GM12878 (cell line): ENCODE measurements around the gene GZMM. TPM values are rescaled to one million over a fixed set of nuclear protein-coding genes. Genes with fewer than 3 reads are reported as not detected.

Experiments used
- ATAC-seq: fragments of 200-7000 bp; cut with Tn5 transposase; 3 replicates; pipeline ENCODE4 v1.9.1; 2020; ENCODE audit warnings: mild to moderate bottlenecking, moderate library complexity
- BruUV-seq: library from RNA; stranded (reverse); fragments of 400-500 nt; replicated peaks from 2 replicates; lab custom pipeline; 2021; lab: Mats Ljungman, UMichigan
- CTCF ChIA-PET: fragments of 300-600 bp; sonication (Branson Sonifier 250); formaldehyde crosslinking; extraction: SDS; loops from one replicate; lab custom pipeline; 2021; ENCODE audit warnings: inconsistent platforms; lab: Yijun Ruan, JAX
- POLR2A ChIA-PET: fragments of 350-600 bp; formaldehyde crosslinking; extraction: SDS; loops from one replicate; lab custom pipeline; 2021; ENCODE audit warnings: inconsistent platforms; lab: Charles Lee
- RAD21 ChIA-PET: fragments of 300-600 bp; sonication (Branson Sonifier 250); formaldehyde crosslinking; loops from one replicate; lab custom pipeline; 2023; ENCODE audit warnings: antibody characterized with exemption; ENCODE audit not compliant: unreplicated experiment; lab: Charles Lee
- SMC1A ChIA-PET: fragments of 300-600 bp; sonication (Branson Sonifier 250); formaldehyde crosslinking; loops from one replicate; lab custom pipeline; 2023; ENCODE audit not compliant: unreplicated experiment, uncharacterized antibody; lab: Charles Lee
- DNase-seq: peaks from one replicate; pipeline ENCODE4 v3.0.0-alpha.2; 2011; ENCODE audit warnings: low read depth, low spot score
- FAIRE-seq: peaks from 3 replicates; lab custom pipeline; 2011; peaks lifted over from hg19 to GRCh38; lab: Jason Lieb, UNC
- H2AFZ ChIP-seq: 2 replicates; pipeline ENCODE4 v1.6.0; 2011; ENCODE audit warnings: low read depth, low read length, control low read depth; ENCODE audit not compliant: control insufficient read depth
- H3K27ac ChIP-seq: 2 replicates; pipeline ENCODE4 v1.5.1; 2011; ENCODE audit warnings: control low read depth; ENCODE audit not compliant: control insufficient read depth, insufficient read depth
- H3K27me3 ChIP-seq, 2 experiments: replicated peaks in 1 of 2; 2 replicates each; pipeline versions ENCODE4 v1.6.0 to v1.6.1; 2011; ENCODE audit warnings: low read length in 1 of 2; ENCODE audit not compliant: control insufficient read depth in 2 of 2, insufficient read depth in 2 of 2
- H3K36me3 ChIP-seq, 2 experiments: 2 replicates each; pipeline ENCODE4 v1.5.1; 2011; ENCODE audit warnings: low read length in 1 of 2; ENCODE audit not compliant: control insufficient read depth in 2 of 2, insufficient read depth in 2 of 2
- H3K4me1 ChIP-seq: 2 replicates; pipeline ENCODE4 v1.6.1; 2011; ENCODE audit warnings: mild to moderate bottlenecking, low read length, moderate library complexity, mixed read lengths; ENCODE audit not compliant: control insufficient read depth, insufficient read depth
- H3K4me2 ChIP-seq: 2 replicates; pipeline ENCODE4 v1.6.0; 2011; ENCODE audit warnings: control low read depth; ENCODE audit not compliant: control insufficient read depth, insufficient read depth
- H3K4me3 ChIP-seq: fragments of 200-600 bp; sonication (generic); 2 replicates; pipeline ENCODE4 v1.5.1; 2016
- H3K79me2 ChIP-seq: 2 replicates; pipeline ENCODE4 v1.6.0; 2011; ENCODE audit warnings: low read length; ENCODE audit not compliant: control insufficient read depth, insufficient read depth
- H3K9ac ChIP-seq: 2 replicates; pipeline ENCODE4 v1.8.0; 2011; ENCODE audit warnings: low read length, control low read depth, mixed read lengths; ENCODE audit not compliant: control insufficient read depth, insufficient read depth
- H3K9me3 ChIP-seq: replicated peaks from 3 replicates; pipeline ENCODE4 v1.5.1; 2011; ENCODE audit warnings: mild to moderate bottlenecking, low read length; ENCODE audit not compliant: control insufficient read depth, insufficient read depth
- H4K20me1 ChIP-seq: 2 replicates; pipeline ENCODE4 v1.6.0; 2011; ENCODE audit not compliant: control insufficient read depth, insufficient read depth
- ASH2L ChIP-seq: fragments of 300-600, 200-600 bp; sonication (generic); IDR thresholded peaks from 2 replicates; pipeline ENCODE4 v1.6.1; 2017; ENCODE audit warnings: low read depth, mild to moderate bottlenecking, borderline replicate concordance
- CBX3 ChIP-seq: fragments of 200-600 bp; sonication (generic); IDR thresholded peaks from 2 replicates; pipeline ENCODE4 v1.6.1; 2016; ENCODE audit warnings: low read depth, borderline replicate concordance
- EP300 ChIP-seq, 2 experiments: fragments of 150-350 bp in 1 of 2; IDR thresholded peaks; 2 replicates each; pipeline ENCODE4 v1.6.1; 2011 to 2012; ENCODE audit warnings: low read depth in 2 of 2, low read length in 2 of 2, borderline replicate concordance in 1 of 2, improper control_type of control experiment in 1 of 2, inconsistent platforms in 1 of 2; ENCODE audit not compliant: control insufficient read depth in 1 of 2
- JUNB ChIP-seq: IDR thresholded peaks from 2 replicates; pipeline ENCODE4 v1.6.1; 2016; ENCODE audit warnings: antibody characterized with exemption, mild to moderate bottlenecking
- KDM1A ChIP-seq: fragments of 200-600 bp; sonication (generic); IDR thresholded peaks from 2 replicates; pipeline ENCODE4 v1.6.1; 2016; ENCODE audit warnings: borderline replicate concordance
- MYC ChIP-seq: IDR thresholded peaks from 2 replicates; pipeline ENCODE4 v1.6.1; 2011; ENCODE audit warnings: mild to moderate bottlenecking, low read length, moderate library complexity, inconsistent platforms; ENCODE audit not compliant: insufficient read depth, insufficient replicate concordance, insufficient read length, severe bottlenecking
- NFXL1 ChIP-seq: fragments of 450-650 bp; IDR thresholded peaks from 2 replicates; pipeline ENCODE4 v1.6.1; 2017; ENCODE audit warnings: antibody characterized with exemption, mild to moderate bottlenecking, borderline replicate concordance
- NRF1 ChIP-seq: conservative IDR thresholded peaks from 2 replicates; pipeline ENCODE4 v1.6.1; 2011; ENCODE audit warnings: mild to moderate bottlenecking, low read depth, low read length, improper control_type of control experiment
- RAD51 ChIP-seq: fragments of 450-650 bp; IDR thresholded peaks from 2 replicates; pipeline ENCODE4 v1.6.1; 2016; ENCODE audit warnings: moderate library complexity, mild to moderate bottlenecking, inconsistent platforms
- RFX5 ChIP-seq: IDR thresholded peaks from 2 replicates; pipeline ENCODE4 v1.6.1; 2011; ENCODE audit warnings: low read depth, low read length, improper control_type of control experiment
- SMAD5 ChIP-seq: IDR thresholded peaks from 2 replicates; pipeline ENCODE4 v1.6.1; 2016; ENCODE audit warnings: antibody characterized with exemption, low read depth
- SMC3 ChIP-seq: IDR thresholded peaks from 2 replicates; pipeline ENCODE4 v1.6.1; 2011; ENCODE audit warnings: low read length, improper control_type of control experiment, borderline replicate concordance
- SP1 ChIP-seq: IDR thresholded peaks from one replicate; pipeline ENCODE4 v1.6.1; 2011; ENCODE audit warnings: low read depth, low read length
- YBX1 ChIP-seq: fragments of 450-650 bp; IDR thresholded peaks from 2 replicates; pipeline ENCODE4 v1.6.1; 2016; ENCODE audit warnings: antibody characterized with exemption
- ZNF622 ChIP-seq: fragments of 450-650 bp; IDR thresholded peaks from 2 replicates; pipeline ENCODE4 v1.6.1; 2017; ENCODE audit warnings: mild to moderate bottlenecking, inconsistent platforms
- ZSCAN29 ChIP-seq: fragments of 450-650 bp; IDR thresholded peaks from 2 replicates; pipeline ENCODE4 v1.6.1; 2017; ENCODE audit warnings: mild to moderate bottlenecking, moderate library complexity
- WGBS: methylation state at CpG from one replicate; pipeline ENCODE4 v1.1.6; 2016; ENCODE audit warnings: low lambda C conversion rate; ENCODE audit not compliant: insufficient replicate concordance, insufficient coverage; ENCODE audit errors: missing lambda C conversion rate; 5-methylcytosine and 5-hydroxymethylcytosine counted together
- in situ Hi-C: fragments of 300-500 bp; cut with MboI; formaldehyde crosslinking; loops from 9 replicates; pipeline ENCODE4 v1.14.3; 2018; ENCODE audit warnings: mixed read lengths
- intact Hi-C: fragments of 100-400 bp; cut with micrococcal nuclease; formaldehyde crosslinking; loops from one replicate; pipeline ENCODE4 v1.14.2; 2022; ENCODE audit not compliant: unreplicated experiment
- polyA plus RNA-seq, 11 experiments: library from polyadenylated mRNA; depleted of rRNA in 4 of 11; unstranded in 6 of 11; stranded (reverse) in 5 of 11; fragments of >200 nt; fragmentation: Nextera tagmentation in 4 of 11; fragmentation: Illumina TruSeq in 1 of 11; extraction: Ambion mirVana in 4 of 11; extraction: Trizol in 1 of 11; gene quantifications; 1 replicate in 1 of 11; 2 replicates in 10 of 11; pipeline versions ENCODE4 v1.2.1 to v1.2.3, GENCODE V29; 2011 to 2016; ENCODE audit warnings: inconsistent platforms in 2 of 11, missing spikeins in 2 of 11, low read depth in 1 of 11
- total RNA-seq, 4 experiments: library from RNA; depleted of rRNA in 3 of 4; stranded (reverse); fragments of >200 nt in 3 of 4; fragmentation: Illumina TruSeq in 1 of 4; extraction: Trizol in 1 of 4; gene quantifications; 2 replicates each; pipeline versions ENCODE4 v1.2.1 to v1.2.3, GENCODE V29; 2013 to 2021
- TF ChIP-seq, protein P1 (sequence below): fragments of 450-650 bp; IDR thresholded peaks from 2 replicates; pipeline ENCODE4 v1.6.1; 2016; ENCODE audit warnings: mild to moderate bottlenecking, moderate library complexity, borderline replicate concordance
- TF ChIP-seq, protein P2 (sequence below): IDR thresholded peaks from 2 replicates; pipeline ENCODE4 v1.6.1; 2011; ENCODE audit warnings: low read depth, mild to moderate bottlenecking, low read length, moderate library complexity, borderline replicate concordance; ENCODE audit errors: extremely low read depth

GZMM gene
- total and polyA plus RNA-seq, 10 of the 15 experiments (the other 5 are each of a cell fraction or from before 2014, with no cell fraction given) = 0.09 to 0.48 (median 0.23) TPM; not detected in 7

DNA sequence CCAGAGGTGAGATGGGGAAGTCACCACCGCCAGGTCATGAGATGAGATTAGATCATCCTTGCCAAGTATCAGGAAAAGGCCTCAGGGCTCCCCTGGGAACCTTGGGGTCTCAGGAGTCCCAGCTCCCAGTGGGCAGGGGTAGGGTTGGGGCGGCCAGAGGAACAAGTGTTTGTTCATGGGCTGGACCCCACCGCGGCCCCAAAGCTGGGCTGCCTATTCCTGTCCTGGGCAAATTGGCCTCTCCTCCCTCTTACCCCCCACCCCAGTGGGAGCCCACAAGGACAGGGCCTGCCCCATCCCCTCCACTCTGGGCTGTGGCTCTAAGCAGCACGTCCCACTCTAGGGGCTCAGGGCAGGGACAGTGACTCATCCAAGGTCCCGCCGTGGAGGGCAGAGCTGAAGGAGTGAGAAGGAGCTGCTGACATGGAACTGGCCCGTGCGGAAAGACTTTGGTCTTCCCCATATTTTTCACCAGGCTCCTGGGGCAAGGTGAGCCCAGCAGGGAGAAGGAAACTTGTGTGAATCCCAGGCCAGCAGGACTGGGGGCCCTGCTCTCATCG lies 41.8 kb downstream of the GZMM start:
- Histone ChIP-seq H3K27ac (no peak overlapping the region), H2AFZ (no peak overlapping the region), H4K20me1 (no peaks in the 10 kb centered on the region), H3K4me1 (no peaks in the 10 kb centered on the region), H3K4me2 (no peak overlapping the region), H3K9me3 (no peaks in the 10 kb centered on the region), H3K27me3 (peaks cover 4 to 9% of the 10 kb centered on the region in 2 experiments), H3K4me3 (no peak overlapping the region), H3K36me3 (peaks cover 0 to 19% of the 10 kb centered on the region in 2 experiments; a peak in 2 of 4 replicates), H3K9ac (no peak overlapping the region), H3K79me2 (no peaks in the 10 kb centered on the region)
- FAIRE-seq = no peak
- no TSS peak for BruUV-seq
- CTCF ChIA-PET = interaction anchor here (0.6 to 2.2 kb wide), 4 partner anchors 9 to 53 kb away, joined by 3 to 8 read pairs (median 3); no protein-coding TSS in a partner anchor
- in situ Hi-C loops (loop anchor here (5.0 kb wide), 1 partner anchor 147 kb away; no protein-coding TSS in a partner anchor), intact Hi-C loops (loop anchor here (5.0 kb wide), 1 partner anchor 147 kb away; no protein-coding TSS in a partner anchor)
- SMC1A ChIA-PET = interaction anchor here (1.1 kb wide), 1 partner anchor 12 kb away, joined by 3 read pairs; no protein-coding TSS in a partner anchor
- POLR2A ChIA-PET = no interaction called here
- RAD21 ChIA-PET = interaction anchor here (1.8 to 2.8 kb wide), 2 partner anchors 11 to 149 kb away, joined by 7 to 11 read pairs; no protein-coding TSS in a partner anchor
- no peak for ATAC-seq
- no peak for DNase-seq
- TF ChIP-seq CBX3 (no peak), SMC3 (no peak), ZNF622 (no peak), NFXL1 (no peak), EP300 (IDR thresholded peaks at IDR 0.05; ENCODE audit: borderline replicate concordance in 1 of 2, control insufficient read depth in 1 of 2, low read depth in 2 of 2, low read length in 2 of 2) (no peak), SP1 (no peak), ASH2L (no peak), YBX1 (no peak), NRF1 (no peak), RFX5 (no peak), RAD51 (no peak), KDM1A (no peak), JUNB (no peak), MYC (no peak), SMAD5 (no peak), ZSCAN29 (no peak)
- TF ChIP-seq, protein P1, sequence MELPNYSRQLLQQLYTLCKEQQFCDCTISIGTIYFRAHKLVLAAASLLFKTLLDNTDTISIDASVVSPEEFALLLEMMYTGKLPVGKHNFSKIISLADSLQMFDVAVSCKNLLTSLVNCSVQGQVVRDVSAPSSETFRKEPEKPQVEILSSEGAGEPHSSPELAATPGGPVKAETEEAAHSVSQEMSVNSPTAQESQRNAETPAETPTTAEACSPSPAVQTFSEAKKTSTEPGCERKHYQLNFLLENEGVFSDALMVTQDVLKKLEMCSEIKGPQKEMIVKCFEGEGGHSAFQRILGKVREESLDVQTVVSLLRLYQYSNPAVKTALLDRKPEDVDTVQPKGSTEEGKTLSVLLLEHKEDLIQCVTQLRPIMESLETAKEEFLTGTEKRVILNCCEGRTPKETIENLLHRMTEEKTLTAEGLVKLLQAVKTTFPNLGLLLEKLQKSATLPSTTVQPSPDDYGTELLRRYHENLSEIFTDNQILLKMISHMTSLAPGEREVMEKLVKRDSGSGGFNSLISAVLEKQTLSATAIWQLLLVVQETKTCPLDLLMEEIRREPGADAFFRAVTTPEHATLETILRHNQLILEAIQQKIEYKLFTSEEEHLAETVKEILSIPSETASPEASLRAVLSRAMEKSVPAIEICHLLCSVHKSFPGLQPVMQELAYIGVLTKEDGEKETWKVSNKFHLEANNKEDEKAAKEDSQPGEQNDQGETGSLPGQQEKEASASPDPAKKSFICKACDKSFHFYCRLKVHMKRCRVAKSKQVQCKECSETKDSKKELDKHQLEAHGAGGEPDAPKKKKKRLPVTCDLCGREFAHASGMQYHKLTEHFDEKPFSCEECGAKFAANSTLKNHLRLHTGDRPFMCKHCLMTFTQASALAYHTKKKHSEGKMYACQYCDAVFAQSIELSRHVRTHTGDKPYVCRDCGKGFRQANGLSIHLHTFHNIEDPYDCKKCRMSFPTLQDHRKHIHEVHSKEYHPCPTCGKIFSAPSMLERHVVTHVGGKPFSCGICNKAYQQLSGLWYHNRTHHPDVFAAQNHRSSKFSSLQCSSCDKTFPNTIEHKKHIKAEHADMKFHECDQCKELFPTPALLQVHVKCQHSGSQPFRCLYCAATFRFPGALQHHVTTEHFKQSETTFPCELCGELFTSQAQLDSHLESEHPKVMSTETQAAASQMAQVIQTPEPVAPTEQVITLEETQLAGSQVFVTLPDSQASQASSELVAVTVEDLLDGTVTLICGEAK = no peak
- TF ChIP-seq, protein P2, sequence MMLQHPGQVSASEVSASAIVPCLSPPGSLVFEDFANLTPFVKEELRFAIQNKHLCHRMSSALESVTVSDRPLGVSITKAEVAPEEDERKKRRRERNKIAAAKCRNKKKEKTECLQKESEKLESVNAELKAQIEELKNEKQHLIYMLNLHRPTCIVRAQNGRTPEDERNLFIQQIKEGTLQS = no peak
- WGBS = 35% methylated on average over 10 of the region's 10 CpGs
